Measurements from ENCODE around the gene ABAT.
"Not testable (repeated sequence)": the region's sequence is repeated elsewhere in the genome, so short reads cannot be mapped to it uniquely, and the experiment has no call there.

DNA sequence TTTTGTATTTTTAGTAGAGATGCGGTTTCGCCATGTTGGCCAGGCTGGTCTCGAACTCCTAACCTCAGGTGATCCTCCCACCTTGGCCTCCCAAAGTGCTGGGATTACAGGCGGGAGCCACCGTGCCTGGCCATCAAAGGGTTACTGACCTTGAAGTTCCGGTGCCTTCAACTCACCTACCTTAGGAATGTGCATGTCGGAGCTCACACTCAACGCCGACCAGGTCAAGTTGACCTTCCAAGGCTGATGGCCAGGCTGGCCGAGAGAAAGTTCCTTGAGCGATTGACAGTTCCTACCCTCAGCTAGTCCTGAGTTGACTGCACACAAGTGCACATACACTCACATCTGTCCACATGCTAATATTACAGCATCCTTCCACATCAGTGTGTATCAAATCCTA is 111.9 kb downstream of the ABAT start:
- TF ChIP-seq, protein P1, sequence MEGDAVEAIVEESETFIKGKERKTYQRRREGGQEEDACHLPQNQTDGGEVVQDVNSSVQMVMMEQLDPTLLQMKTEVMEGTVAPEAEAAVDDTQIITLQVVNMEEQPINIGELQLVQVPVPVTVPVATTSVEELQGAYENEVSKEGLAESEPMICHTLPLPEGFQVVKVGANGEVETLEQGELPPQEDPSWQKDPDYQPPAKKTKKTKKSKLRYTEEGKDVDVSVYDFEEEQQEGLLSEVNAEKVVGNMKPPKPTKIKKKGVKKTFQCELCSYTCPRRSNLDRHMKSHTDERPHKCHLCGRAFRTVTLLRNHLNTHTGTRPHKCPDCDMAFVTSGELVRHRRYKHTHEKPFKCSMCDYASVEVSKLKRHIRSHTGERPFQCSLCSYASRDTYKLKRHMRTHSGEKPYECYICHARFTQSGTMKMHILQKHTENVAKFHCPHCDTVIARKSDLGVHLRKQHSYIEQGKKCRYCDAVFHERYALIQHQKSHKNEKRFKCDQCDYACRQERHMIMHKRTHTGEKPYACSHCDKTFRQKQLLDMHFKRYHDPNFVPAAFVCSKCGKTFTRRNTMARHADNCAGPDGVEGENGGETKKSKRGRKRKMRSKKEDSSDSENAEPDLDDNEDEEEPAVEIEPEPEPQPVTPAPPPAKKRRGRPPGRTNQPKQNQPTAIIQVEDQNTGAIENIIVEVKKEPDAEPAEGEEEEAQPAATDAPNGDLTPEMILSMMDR (IDR thresholded peaks at IDR 0.05; ENCODE audit: low read length): not testable (repeated sequence)
- TF ChIP-seq EZH2 (IDR thresholded peaks at IDR 0.05; ENCODE audit: borderline replicate concordance, low read length): not testable (repeated sequence)

Measured in OCI-LY1 (cell line).